Prostate gland (tissue), 2 donors: ENCODE results near the gene DNAI2.

Experiments
- POLR2A ChIP-seq: fragments of 450-650 bp; IDR thresholded peaks from one replicate; pipeline ENCODE4 v1.6.1; 2016; ENCODE audit warnings: antibody characterized with exemption, mild to moderate bottlenecking
- TF ChIP-seq, protein P1 (sequence below), 4 experiments: fragments of 200-600 bp in 2 of 4; fragments of 450-650 bp in 2 of 4; sonication (generic) in 2 of 4; IDR thresholded peaks; 1 replicate in 3 of 4; 2 replicates in 1 of 4; pipeline ENCODE4 v1.5.1; 2016 to 2019; ENCODE audit warnings: antibody characterized with exemption in 4 of 4, mild to moderate bottlenecking in 2 of 4, moderate library complexity in 2 of 4

GRCh38 chr17:74298778-74299177, 24.7 kb downstream of the DNAI2 start:
- TF ChIP-seq, protein P1, sequence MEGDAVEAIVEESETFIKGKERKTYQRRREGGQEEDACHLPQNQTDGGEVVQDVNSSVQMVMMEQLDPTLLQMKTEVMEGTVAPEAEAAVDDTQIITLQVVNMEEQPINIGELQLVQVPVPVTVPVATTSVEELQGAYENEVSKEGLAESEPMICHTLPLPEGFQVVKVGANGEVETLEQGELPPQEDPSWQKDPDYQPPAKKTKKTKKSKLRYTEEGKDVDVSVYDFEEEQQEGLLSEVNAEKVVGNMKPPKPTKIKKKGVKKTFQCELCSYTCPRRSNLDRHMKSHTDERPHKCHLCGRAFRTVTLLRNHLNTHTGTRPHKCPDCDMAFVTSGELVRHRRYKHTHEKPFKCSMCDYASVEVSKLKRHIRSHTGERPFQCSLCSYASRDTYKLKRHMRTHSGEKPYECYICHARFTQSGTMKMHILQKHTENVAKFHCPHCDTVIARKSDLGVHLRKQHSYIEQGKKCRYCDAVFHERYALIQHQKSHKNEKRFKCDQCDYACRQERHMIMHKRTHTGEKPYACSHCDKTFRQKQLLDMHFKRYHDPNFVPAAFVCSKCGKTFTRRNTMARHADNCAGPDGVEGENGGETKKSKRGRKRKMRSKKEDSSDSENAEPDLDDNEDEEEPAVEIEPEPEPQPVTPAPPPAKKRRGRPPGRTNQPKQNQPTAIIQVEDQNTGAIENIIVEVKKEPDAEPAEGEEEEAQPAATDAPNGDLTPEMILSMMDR (IDR thresholded peaks at IDR 0.05), result no peak
- no peak for TF ChIP-seq POLR2A
